Erythroblast (primary cell): Measurements from ENCODE around the gene AFDN.

Experiments used
- GATA1 ChIP-seq: IDR thresholded peaks from 2 replicates; pipeline ENCODE4 v1.6.1; 2011; ENCODE audit warnings: low read depth, mild to moderate bottlenecking, control low read depth, low read length, moderate library complexity
- POLR2A ChIP-seq: IDR thresholded peaks from 2 replicates; pipeline ENCODE4 v1.6.1; 2011; ENCODE audit warnings: mild to moderate bottlenecking, low read length

DNA sequence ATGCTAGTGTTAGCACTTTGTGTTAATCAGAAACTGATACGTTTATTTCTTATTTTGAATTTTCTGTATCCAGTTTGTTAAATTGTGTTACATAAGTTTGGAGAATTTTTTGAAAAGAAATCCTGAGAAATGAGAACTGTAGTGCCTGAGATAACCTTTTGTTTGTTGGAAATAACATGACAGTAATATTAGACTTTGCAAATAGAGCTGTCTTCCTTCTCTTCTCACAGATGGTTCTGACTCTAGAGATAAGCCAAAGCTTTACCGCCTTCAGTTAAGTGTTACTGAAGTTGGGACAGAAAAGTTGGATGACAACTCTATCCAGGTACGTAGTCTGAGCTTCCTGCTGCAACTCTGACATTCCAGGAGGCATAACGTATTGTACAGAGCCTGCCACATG is 69.9 kb downstream of the AFDN start:
- TF ChIP-seq POLR2A, result no peak
- TF ChIP-seq GATA1, result no peak
